Activated CD8-positive, alpha-beta memory T cell treated with anti-CD3 and anti-CD28 coated beads, Interleukin-2, amount 50 U/mL, for 24 hours (primary cell): ENCODE data around the gene ZNF710.

Source experiments
- DNase-seq: peaks from one replicate; pipeline ENCODE4 v3.0.0-alpha.2; 2020; ENCODE audit errors: extremely low read depth

The ZNF710 gene

GRCh38 chr15:89993349-89993748 is 7.8 kb upstream of the ZNF710 start:
- DNase-seq, result no peak

GRCh38 chr15:89997079-89997478 is 4.0 kb upstream of the ZNF710 start:
- DNase-seq, result no peak

GRCh38 chr15:89998141-89998661 is 2.9 kb upstream of the ZNF710 start:
- DNase-seq, result no peak

GRCh38 chr15:89998923-89999675 is 2.0 kb upstream of the ZNF710 start:
- DNase-seq, result no peak

GRCh38 chr15:89999676-90000185 is 1.4 kb upstream of the ZNF710 start:
- no peak for DNase-seq

DNA sequence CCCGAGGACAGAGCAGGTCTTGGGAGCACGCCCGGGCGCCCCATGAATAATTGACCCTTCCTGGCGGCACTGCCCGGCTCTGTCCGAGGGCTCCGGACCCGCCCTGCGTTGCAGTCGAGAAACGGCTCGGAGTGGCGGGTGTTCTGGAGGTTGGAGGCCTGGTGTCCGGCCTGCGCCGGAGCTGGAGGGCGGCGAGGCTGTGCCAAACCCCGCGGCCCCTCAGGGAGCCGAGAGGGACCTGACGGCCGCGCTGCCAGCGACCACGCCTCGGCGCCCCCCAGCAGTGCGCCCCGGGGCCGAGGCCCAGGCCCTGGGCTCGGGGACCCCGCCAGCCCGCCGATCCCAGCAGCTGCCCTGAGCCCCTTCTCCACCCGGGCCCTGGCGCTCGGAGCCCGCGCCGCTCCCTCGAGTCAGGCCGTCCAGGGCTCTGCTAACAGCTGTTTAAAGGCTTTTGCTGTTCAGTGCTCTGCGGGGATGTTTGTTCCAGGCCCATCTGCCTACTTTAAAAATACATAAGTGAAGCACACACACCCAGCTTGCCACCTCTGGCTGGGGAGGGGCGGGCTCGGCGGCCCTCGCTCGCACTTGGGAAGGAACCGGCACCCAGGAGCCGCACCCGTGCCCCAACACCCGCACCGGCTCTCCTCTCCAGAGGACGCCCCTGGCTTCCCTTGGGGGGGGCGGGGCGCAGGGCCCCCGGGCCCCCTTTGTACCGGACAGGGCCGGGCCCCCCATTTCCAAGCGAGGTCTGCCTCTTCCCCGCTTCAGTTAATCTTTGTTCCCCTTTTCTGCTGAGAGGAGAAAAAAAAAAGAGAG is 730 bp upstream of the ZNF710 start:
- DNase-seq, result no peak

GRCh38 chr15:90001683-90002427 is 731 bp downstream of the ZNF710 start:
- DNase-seq, result no peak

DNA sequence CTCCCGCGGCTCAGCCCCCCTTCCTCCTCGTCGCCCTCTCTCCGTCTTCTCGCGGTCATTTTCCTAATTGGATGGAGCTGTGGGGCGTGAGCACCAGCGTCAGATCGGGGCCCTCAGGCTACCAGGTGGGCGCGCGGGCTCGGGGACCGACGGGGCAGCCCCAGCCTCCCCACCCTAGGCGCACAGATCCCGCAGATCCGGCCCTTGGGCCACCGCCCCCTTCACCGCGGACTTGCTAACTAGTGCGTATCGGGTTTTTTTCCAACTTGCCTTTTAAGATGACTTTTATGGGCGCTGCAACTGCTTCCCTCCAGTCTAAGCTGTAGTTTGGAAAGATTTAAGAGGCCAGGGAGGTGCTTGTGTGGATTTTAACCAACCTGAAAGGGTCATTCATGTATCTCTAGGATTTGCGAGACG is 1.3 kb downstream of the ZNF710 start:
- DNase-seq, result no peak

DNA sequence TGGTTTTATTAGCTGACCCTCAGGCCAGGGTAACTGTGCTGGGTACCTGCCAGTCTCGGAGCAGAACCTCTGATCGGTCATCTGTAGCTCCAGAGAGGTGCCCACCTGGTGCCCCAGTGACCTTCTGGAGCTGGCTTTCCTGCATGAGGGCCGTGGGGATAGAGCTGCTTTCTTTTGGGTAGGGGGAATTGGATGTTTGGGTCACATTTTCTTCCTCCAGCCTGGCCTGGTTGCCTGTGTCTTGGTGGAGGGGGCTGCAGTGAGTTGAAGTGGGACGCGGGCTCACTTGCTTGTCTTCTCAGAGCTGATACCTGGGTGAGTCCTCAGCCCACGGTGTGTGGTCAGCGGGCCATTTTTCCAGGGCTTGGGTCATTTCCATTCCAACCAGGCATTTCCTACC is 2.6 kb downstream of the ZNF710 start:
- DNase-seq, result no peak

DNA sequence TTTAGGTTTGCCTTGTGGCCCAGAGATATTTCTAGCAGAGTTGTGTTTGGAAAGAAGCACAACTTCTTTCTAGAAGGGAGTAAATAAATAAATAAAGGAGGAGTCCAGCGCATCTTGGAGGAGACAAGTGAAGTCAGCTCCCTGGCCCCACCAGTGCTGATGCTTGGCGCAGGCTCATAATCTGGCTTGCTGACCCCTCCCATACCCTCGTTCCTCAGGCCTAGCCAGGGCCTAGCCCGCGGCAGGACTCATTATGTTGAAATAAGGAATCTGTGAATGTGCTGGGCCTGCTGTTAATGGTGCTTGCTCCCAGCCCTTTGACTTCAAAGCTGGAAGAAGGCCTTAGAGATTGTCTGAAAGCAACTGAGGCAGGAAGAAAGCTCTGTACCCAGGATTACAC is 3.1 kb downstream of the ZNF710 start:
- no peak for DNase-seq

DNA sequence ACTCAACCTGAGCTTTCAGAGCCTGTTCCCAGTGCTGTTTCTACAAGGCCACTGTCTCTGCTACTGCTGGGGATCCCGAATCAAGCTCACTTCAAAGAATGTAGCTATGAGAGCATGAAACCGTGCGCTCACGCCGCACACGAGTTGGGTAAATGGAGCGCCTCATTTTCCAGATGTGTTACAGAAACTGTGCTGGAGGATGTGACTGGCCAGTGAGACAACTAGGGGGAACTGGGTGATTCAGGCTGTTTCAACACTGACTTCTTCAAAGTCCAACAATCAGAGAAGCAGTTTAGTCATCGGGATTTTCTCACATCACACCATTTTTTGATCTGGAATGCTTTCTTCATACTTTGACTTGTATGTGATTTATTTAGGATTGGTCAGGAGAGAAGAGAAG is 3.5 kb downstream of the ZNF710 start:
- DNase-seq, result no peak

- no peak for DNase-seq
Measured at GRCh38 chr15:90006217-90007075, 5.3 kb downstream of the ZNF710 start.

DNA sequence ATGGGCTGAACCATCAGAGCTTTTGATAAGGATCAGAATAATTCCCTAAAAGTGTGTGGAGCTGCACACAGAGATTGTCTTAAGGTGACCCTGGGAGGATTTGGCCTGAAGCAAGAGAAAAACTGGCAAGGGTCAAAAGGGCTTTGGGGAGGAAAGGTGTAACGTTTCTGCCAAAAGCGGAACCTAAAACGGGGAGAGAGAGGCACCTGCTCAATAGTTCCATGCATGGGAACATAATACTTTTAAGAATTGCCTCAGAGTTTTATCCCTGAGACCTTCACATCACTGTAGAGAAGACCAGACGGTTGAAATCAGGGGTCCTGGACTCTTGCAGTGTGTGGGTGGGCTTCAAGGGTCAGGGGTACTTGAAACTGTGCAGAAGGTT is 5.9 kb downstream of the ZNF710 start:
- DNase-seq, result no peak

- DNase-seq, result no peak
Measured at GRCh38 chr15:90008607-90009006, 7.5 kb downstream of the ZNF710 start.

DNA sequence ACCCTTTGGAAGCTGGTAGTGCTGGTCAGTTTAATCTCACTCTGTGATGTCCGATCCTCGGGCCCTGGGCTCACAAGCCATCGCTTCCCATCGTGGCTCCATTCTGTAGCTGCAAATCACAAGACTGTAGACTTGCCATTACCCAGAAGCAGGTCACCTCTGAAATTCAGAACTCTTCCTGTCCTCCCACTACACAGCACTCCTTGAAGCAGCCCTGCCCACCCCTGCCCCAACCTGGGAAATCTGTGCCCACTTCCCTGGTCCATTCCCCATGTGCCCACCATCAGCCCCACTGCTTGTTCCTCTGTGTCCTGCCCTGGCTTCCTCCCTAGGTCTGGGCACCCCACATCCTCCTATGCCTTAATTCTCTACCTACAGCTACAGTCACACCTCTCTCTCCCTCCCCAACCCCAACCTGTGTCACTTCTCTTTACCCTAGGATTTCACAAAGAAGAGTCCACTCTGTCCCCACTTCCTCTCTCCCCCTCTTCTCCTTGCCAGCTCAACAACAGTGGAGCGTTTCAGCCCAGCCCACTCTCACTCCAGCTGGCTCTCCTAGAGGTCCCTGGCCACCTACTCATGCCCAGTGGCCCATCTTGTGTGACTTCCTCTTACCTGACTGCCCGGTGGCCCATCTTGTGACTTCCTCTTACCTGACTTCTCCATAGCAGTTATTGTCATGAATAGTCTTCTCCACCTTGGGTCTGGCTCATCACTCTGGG is 8.3 kb downstream of the ZNF710 start:
- DNase-seq, result no peak

DNA sequence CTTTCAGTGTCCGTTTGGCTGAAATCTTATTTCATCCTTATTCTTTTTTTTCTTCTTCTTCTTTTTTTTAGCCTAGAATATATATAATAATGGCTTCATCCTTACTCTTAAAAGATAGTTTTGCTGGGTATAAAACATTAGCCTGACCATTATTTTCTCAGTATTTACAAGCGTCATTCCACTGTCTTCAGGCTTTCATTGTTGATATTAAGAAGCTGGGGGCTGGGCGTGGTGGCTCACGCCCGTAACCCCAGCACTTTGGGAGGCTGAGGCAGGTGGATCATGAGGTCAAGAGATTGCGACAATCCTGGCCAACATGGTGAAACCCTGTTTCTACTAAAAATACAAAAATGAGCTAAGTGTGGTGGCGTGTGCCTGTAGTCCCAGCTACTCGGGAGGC is 10.6 kb downstream of the ZNF710 start:
- no peak for DNase-seq

- no peak for DNase-seq
Measured at GRCh38 chr15:90013503-90013937, 12.4 kb downstream of the ZNF710 start.

- DNase-seq, result no peak
Measured at GRCh38 chr15:90015294-90015693, 14.2 kb downstream of the ZNF710 start.

- DNase-seq, result no peak
Measured at GRCh38 chr15:90015749-90016148, 14.6 kb downstream of the ZNF710 start.

DNA sequence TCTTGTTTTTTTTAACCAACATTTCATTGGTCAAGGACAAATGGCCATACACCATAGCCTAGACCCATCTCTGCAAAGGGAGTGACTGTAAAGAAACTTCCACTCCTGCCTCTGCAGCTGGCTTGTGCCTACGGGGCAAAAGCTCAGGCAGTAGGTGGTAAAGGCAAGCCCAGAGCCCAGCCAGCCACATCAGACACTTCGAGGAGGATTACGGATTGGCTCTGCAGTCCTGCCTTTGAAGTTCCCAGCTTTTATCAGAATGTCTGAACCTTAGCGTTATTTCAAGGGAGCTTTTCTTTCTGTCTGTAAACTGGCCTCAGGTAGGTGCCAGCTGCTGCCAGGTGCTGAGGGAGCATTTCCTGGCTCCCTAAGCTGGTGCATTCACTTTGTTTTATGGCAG is 15.6 kb downstream of the ZNF710 start:
- no peak for DNase-seq
